HG02870 (cell line): Measurements from ENCODE around the gene DROSHA.

Experiments used
- ATAC-seq: cut with Tn5 transposase; IDR thresholded peaks from one replicate; pipeline ENCODE4 v1.9.1; 2021; ENCODE audit warnings: mild to moderate bottlenecking, moderate library complexity; ENCODE audit not compliant: unreplicated experiment

Gene DROSHA

GRCh38 chr5:31531543-31531887 lies 378 bp downstream of the DROSHA start:
- ATAC-seq: peak; percentile 32

- no peak for ATAC-seq
These were observed 1.2 kb downstream of the DROSHA start for GRCh38 chr5:31530541-31531265.

DNA sequence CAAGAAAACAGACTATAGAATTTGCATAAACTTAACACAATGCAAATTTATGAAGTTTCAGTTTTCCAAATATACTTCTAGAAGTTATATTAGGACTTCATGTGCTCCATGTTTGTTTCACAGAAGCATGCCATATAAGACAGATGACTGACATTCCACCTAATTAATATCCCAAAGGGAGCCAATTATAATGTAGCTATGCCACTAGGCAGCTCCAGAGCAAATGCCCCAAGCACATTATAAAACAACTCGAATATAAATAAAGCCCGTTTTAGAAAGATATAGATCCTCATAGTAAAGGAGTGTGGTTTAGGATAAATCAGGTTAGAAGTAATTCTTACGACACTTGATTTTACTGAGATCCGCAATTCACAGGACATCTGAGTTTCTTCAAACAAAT lies 8.9 kb downstream of the DROSHA start:
- no peak for ATAC-seq

- no peak for ATAC-seq
These were observed 15.1 kb downstream of the DROSHA start for GRCh38 chr5:31516802-31517201.

GRCh38 chr5:31511305-31511704 lies 20.6 kb downstream of the DROSHA start:
- no peak for ATAC-seq

GRCh38 chr5:31504529-31504928 lies 27.4 kb downstream of the DROSHA start:
- no peak for ATAC-seq

DNA sequence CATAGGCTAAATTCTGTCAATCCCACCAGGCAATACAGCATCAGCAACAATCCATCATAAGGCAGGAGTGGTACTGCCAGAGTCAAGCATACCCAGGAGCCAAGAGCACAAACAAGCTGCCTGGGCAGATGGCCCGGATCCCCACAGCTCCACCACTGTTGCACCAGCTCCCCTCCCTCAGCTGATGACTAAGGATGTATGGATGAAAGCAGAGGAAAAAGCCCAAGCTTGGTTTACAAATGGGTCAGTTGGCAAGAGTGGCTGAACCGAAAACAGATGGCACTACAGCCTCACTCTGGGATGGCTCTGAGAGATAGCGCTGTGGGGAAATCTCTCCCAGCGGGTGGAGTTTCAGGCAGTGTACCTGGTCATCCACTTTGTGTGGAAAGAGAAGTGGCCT lies 29.4 kb downstream of the DROSHA start:
- ATAC-seq: no peak

- no peak for ATAC-seq
These were observed 31.6 kb downstream of the DROSHA start for GRCh38 chr5:31500256-31500655.

DNA sequence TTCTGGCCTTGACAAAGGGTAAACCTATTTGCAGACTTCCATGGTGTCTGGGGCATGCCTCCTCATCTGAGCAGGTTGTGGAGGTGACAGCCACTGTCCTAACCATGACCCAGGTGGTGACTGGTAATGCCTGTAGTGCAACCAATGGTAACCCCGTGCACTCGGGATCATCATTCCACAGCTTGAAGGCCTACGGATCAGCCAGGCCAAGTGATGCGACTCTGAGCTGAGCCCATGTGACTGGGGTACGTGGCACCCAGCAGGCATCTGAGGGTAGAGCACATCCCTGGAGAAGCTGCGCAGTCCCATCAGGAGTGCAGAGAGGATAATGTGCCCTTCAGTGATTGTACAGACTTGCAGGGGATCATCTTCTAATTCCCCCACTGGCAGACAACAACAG lies 35.0 kb downstream of the DROSHA start:
- ATAC-seq: no peak

GRCh38 chr5:31496301-31496700 lies 35.6 kb downstream of the DROSHA start:
- ATAC-seq: no peak

- ATAC-seq: no peak
These were observed 36.6 kb downstream of the DROSHA start for GRCh38 chr5:31495336-31495735.

- ATAC-seq: no peak
These were observed 39.0 kb downstream of the DROSHA start for GRCh38 chr5:31492869-31493268.

- ATAC-seq: no peak
These were observed 44.4 kb downstream of the DROSHA start for GRCh38 chr5:31487506-31487905.

DNA sequence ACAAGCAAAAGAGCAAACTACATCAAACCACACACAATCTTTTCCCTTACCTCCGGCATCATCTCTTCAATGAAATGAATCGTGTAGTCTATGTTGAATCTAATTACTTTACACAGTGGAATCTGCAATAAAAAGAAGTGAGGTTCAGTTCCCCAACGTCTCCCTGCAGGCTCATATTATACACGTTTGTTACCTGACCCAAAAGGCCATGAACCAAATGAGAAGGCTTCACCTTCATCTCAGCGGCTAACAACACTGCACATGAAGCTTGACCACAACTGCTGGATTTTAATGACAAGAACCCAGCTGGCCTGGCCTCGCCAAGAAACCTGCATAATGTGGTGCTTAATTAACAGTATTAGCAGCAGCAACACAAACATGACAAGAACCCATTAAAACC lies 45.5 kb downstream of the DROSHA start:
- ATAC-seq: no peak

GRCh38 chr5:31485376-31486207 lies 46.3 kb downstream of the DROSHA start:
- ATAC-seq: no peak

DNA sequence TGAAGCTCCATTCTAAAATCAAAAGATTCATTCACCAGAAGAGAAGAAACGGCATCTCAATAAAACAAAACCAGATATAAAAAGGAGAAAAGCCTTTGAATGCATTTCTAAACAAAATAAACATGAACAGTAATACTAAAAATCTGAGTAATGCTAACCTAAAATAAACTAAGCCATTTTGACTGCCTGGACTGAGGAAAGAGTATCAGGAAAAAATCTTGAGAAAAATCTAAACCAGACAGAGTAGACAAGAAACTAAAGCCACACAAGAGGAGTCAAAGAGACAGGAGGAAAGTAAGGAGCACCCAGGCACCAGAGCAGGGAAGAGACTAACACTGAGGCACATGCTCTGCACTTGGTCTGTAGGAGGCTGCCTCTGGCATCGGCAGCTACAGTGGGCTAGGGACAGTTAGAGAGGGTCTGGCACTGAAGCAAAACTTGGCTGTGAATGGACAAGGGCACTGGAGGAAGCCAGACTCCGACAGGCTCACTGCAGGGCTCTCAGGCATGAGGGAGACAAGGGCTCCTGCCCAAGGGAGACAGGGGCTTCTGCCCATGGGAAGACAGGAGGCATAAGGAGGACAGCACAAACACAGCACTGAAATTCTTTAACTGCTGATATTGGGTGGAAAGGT lies 50.2 kb downstream of the DROSHA start:
- no peak for ATAC-seq

- peak; percentile 73 for ATAC-seq
These were observed 52.2 kb downstream of the DROSHA start for GRCh38 chr5:31479706-31480105.

DNA sequence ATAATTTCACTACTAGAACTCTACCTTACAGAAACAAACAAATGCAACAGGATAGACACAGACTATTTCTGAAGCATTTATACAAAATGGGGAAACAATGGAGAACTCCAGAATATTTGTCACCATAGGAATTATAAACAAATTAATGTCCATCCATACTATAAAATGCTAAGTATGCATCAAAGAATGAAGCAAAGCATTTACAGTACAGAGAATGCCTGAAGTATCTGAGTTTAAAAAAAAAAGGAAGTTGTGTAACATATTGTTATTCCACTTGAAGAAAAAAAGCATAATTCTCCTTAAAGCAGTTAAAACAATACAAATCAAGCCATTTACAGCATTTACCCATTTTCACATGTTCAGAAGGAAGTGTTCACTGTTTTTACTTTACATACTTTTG lies 53.0 kb downstream of the DROSHA start:
- no peak for ATAC-seq

DNA sequence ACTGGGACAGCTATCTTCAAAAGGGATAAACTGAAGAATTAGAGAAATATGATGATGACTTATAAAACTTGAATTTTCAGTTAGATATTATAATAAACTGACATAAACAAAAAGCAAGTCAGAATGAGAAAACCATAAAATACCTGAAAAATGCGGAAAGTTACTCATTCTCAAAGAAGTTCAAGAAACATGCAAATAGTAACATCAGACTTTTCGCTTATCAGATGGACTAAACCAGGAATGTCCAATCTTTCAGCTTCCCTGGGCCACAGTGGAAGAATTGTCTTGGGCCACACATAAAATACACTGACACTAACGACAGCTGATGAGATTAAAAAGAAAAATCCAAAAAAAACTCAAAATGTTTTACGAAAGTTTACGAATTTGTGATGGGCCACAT lies 53.9 kb downstream of the DROSHA start:
- no peak for ATAC-seq

DNA sequence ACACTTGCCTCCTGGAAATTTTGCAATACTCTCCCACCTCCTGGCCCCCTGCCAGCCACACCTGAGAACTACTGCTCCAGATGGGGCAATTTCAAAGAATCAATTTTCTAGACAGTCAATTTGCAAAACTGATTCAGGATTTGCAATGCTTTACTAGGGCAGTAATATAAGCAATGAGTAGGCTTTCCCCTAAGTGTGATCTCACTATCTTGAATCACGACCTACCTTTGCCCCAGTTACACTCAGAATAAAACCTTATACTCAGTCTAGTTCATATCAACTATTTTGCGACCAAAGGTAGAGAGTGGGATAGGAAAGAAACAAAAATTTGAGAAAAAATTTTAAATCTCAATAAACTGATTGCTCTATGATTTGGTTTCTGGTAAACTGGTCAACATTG lies 54.4 kb downstream of the DROSHA start:
- ATAC-seq: no peak

DNA sequence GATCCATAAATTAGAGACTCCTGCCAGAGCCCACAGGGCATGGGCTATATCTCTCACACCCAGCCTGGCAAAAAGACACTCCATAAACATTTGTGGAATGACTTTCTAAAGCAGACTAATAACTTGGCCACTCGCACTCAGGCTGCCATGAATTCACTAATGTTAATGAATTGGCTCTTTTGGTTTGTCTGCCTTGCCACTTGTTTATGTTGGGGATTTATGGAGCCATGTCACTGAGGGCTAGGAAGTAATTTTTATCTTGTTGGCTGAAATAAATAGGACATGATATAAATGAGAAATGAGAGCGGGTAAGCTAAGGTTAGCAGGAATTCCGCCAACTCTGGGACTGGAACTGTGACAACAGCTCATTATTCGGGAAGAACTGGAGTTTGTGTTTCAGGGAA lies 55.2 kb downstream of the DROSHA start:
- ATAC-seq: no peak

DNA sequence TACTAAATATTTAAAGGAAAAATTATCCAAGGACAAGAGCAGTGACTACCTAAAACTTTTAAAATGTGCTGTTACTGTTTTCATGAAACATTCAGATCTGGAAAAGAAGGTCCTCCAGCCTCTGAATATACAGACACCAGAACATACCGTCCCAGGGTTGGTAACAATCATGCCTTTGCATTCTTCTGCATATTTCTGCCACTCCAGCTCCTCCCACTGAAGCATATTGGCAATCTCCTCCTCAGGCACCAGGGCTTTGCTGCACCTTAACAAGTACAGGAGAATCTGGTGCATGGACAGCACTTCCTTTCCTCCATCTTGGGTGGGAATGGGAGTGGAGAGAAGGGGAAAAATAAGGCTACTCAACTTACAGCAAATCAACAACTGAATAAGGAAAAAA lies 60.0 kb downstream of the DROSHA start:
- no peak for ATAC-seq
